HepG2 (cell line): ENCODE measurements around the gene EIF4G2. TPM values are rescaled to one million over a fixed set of nuclear protein-coding genes. Genes with fewer than 3 reads are reported as not detected.
A peak's percentile ranks its signal among the peaks of the same experiment; 100 is the strongest.

Experiments
- ELF4 ChIP-seq: sonication (generic); formaldehyde crosslinking; IDR thresholded peaks from 2 replicates; pipeline ENCODE4 v1.5.0; 2020; ENCODE audit warnings: missing genetic modification reagents, mild to moderate bottlenecking, moderate library complexity, borderline replicate concordance
- EP300 ChIP-seq, 3 experiments: sonication (generic) in 1 of 3; formaldehyde crosslinking in 1 of 3; IDR thresholded peaks; 2 replicates each; pipeline versions ENCODE4 v1.5.1 to v1.6.1; 2011 to 2020; ENCODE audit warnings: low read depth in 2 of 3, low read length in 2 of 3, borderline replicate concordance in 1 of 3, improper control_type of control experiment in 1 of 3, mild to moderate bottlenecking in 1 of 3, missing genetic modification reagents in 1 of 3, moderate library complexity in 1 of 3
- FOXO1 ChIP-seq: sonication (generic); formaldehyde crosslinking; IDR thresholded peaks from 2 replicates; pipeline ENCODE4 v1.4.0; 2020; ENCODE audit warnings: missing genetic modification reagents
- GATA4 ChIP-seq: sonication (generic); IDR thresholded peaks from 2 replicates; pipeline ENCODE4 v1.6.1; 2016; ENCODE audit warnings: antibody characterized with exemption, low read depth, borderline replicate concordance
- HCFC1 ChIP-seq: fragments of 150-350 bp; IDR thresholded peaks from 2 replicates; pipeline ENCODE4 v1.6.1; 2014; ENCODE audit warnings: low read depth, low read length
- HNRNPK ChIP-seq: fragments of 200-400 bp; formaldehyde crosslinking; IDR thresholded peaks from 2 replicates; pipeline ENCODE4 v1.6.1; 2018; ENCODE audit warnings: low read length, low read depth, moderate library complexity, mild to moderate bottlenecking; ENCODE audit not compliant: poor library complexity, severe bottlenecking
- KDM4B ChIP-seq: sonication (generic); formaldehyde crosslinking; IDR thresholded peaks from 2 replicates; pipeline ENCODE4 v1.4.0; 2020; ENCODE audit warnings: missing genetic modification reagents
- KLF6 ChIP-seq: IDR thresholded peaks from 2 replicates; pipeline ENCODE4 v1.8.0; 2016; ENCODE audit warnings: missing biosample characterization, missing genetic modification reagents
- MXD4 ChIP-seq: IDR thresholded peaks from 2 replicates; pipeline ENCODE4 v1.6.1; 2016; ENCODE audit warnings: mild to moderate bottlenecking, missing biosample characterization, missing genetic modification reagents
- NFE2L1 ChIP-seq: sonication (generic); formaldehyde crosslinking; IDR thresholded peaks from 2 replicates; pipeline ENCODE4 v1.4.0; 2020; ENCODE audit warnings: missing genetic modification reagents, mild to moderate bottlenecking, borderline replicate concordance
- NFKBIZ ChIP-seq: IDR thresholded peaks from 2 replicates; pipeline ENCODE4 v1.6.1; 2018; ENCODE audit warnings: missing genetic modification reagents, missing compliant biosample characterization
- PCBP1 ChIP-seq: fragments of 200-400 bp; formaldehyde crosslinking; IDR thresholded peaks from 2 replicates; pipeline ENCODE4 v1.6.1; 2017; ENCODE audit warnings: mild to moderate bottlenecking, low read depth, low read length, borderline replicate concordance
- PHF21A ChIP-seq: sonication (generic); formaldehyde crosslinking; IDR thresholded peaks from 2 replicates; pipeline ENCODE4 v1.5.0; 2020; ENCODE audit warnings: mild to moderate bottlenecking, missing genetic modification reagents
- RNF2 ChIP-seq: fragments of 450-650 bp; conservative IDR thresholded peaks from 2 replicates; pipeline ENCODE4 v1.6.1; 2016; ENCODE audit warnings: low read depth
- TBP ChIP-seq: sonication (generic); formaldehyde crosslinking; IDR thresholded peaks from 2 replicates; pipeline ENCODE4 v1.5.0; 2020; ENCODE audit warnings: missing genetic modification reagents
- TOPORS ChIP-seq: sonication (generic); formaldehyde crosslinking; IDR thresholded peaks from 2 replicates; pipeline ENCODE4 v1.8.0; 2023; ENCODE audit warnings: mild to moderate bottlenecking, missing genetic modification reagents
- U2AF1 ChIP-seq: fragments of 200-400 bp; formaldehyde crosslinking; optimal IDR thresholded peaks from 2 replicates; pipeline ENCODE3; 2017; ENCODE audit warnings: mild to moderate bottlenecking, low read depth, low read length
- ZNF17 ChIP-seq: sonication (generic); formaldehyde crosslinking; IDR thresholded peaks from 2 replicates; pipeline ENCODE4 v1.5.0; 2020; ENCODE audit warnings: mild to moderate bottlenecking, missing genetic modification reagents
- polyA plus RNA-seq, 8 experiments: library from polyadenylated mRNA; depleted of rRNA in 3 of 8; stranded (reverse) in 7 of 8; unstranded in 1 of 8; fragments of >200 nt; fragmentation: Illumina TruSeq in 4 of 8; extraction: Trizol in 4 of 8; gene quantifications; 2 replicates each; pipeline versions ENCODE4 v1.2.1 to v1.2.3, GENCODE V29; 2011 to 2016; ENCODE audit warnings: low read depth in 4 of 8, missing spikeins in 1 of 8, mixed read lengths in 1 of 8; ENCODE audit not compliant: insufficient read depth in 1 of 8
- total RNA-seq, 5 experiments: library from RNA; depleted of rRNA; stranded (reverse); fragments of >200 nt; fragmentation: Illumina TruSeq; extraction: Trizol; gene quantifications; 2 replicates each; pipeline ENCODE4 v1.2.3, GENCODE V29; 2016; ENCODE audit warnings: low read depth in 1 of 5
- TF ChIP-seq, protein P1 (sequence below): sonication (generic); formaldehyde crosslinking; IDR thresholded peaks from 2 replicates; pipeline ENCODE4 v1.4.0; 2020; ENCODE audit warnings: missing genetic modification reagents
- TF ChIP-seq, protein P2 (sequence below): sonication (generic); formaldehyde crosslinking; IDR thresholded peaks from 2 replicates; pipeline ENCODE4 v1.5.1; 2020; ENCODE audit warnings: missing genetic modification reagents, mild to moderate bottlenecking, borderline replicate concordance
- TF ChIP-seq, protein P3 (sequence below): fragments of 450-650 bp; IDR thresholded peaks from 2 replicates; pipeline ENCODE4 v1.6.1; 2017
- TF ChIP-seq, protein P4 (sequence below): sonication (generic); formaldehyde crosslinking; IDR thresholded peaks from 2 replicates; pipeline ENCODE4 v1.5.1; 2020; ENCODE audit warnings: mild to moderate bottlenecking, missing genetic modification reagents, borderline replicate concordance
- TF ChIP-seq, protein P5 (sequence below): sonication (generic); formaldehyde crosslinking; IDR thresholded peaks from 2 replicates; pipeline ENCODE4 v1.5.0; 2020; ENCODE audit warnings: missing genetic modification reagents

Gene EIF4G2
- total and polyA plus RNA-seq, 2 of the 13 experiments (the other 11 are each of a cell fraction or from before 2014, with no cell fraction given) = 362 to 546 TPM

DNA sequence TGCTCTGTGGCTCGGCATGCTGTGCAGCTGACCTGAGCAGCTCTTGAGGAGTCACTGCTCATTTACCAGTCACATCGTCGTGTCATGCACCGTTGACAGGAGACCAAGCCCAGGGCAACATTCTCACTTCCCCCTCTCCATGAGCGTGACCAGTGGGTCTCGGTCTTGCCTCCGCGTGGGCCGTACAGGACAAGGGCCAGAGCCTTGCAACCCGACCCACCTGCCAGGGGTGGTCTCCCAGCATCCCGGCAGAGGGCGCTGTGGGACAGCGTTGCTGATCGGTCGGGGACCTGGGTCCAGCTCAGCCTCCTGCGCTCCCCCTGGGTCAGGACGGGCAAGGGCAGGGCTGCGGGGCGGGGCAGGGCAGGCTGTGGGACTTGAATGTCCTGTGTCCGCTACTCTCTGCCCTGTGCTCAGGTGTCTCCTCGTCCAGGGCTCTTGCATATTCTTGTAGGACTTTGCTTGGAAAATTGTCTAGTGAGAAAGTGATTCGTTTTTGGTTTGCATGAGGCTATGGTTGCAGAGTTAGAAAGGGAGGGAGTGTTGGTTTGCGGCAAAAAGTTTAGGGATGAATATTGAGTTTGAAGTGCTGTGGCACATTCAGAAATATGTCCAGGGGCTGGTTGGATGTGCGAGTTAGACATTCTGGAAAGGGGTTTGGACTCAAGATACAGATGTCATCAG is 16.2 kb downstream of the EIF4G2 start (continued):
- TF ChIP-seq HNRNPK (no peak), MXD4 (CRISPR knock-in tag) (no peak), GATA4 (no peak), NFKBIZ (CRISPR knock-in tag) (no peak), KLF6 (CRISPR knock-in tag) (no peak), HCFC1 (no peak), RNF2 (no peak), KDM4B (CRISPR knock-in tag) (peak; percentile 30; the same call in 1 of the 2 replicates), PCBP1 (no peak), FOXO1 (peak; percentile 41), TOPORS (no peak), NFE2L1 (CRISPR knock-in tag) (no peak), EP300 (IDR thresholded peaks at IDR 0.05; ENCODE audit: low read depth in 2 of 2, low read length in 2 of 2) (no peak), EP300 (CRISPR knock-in tag; IDR thresholded peaks at IDR 0.05; ENCODE audit: borderline replicate concordance) (no peak), ZNF17 (CRISPR knock-in tag) (no peak), U2AF1 (no peak), TBP (CRISPR knock-in tag) (no peak), PHF21A (0 out of 2 replicates have a peak, but pooled peaks have one; percentile 31), ELF4 (CRISPR knock-in tag) (no peak)
- TF ChIP-seq, protein P1, sequence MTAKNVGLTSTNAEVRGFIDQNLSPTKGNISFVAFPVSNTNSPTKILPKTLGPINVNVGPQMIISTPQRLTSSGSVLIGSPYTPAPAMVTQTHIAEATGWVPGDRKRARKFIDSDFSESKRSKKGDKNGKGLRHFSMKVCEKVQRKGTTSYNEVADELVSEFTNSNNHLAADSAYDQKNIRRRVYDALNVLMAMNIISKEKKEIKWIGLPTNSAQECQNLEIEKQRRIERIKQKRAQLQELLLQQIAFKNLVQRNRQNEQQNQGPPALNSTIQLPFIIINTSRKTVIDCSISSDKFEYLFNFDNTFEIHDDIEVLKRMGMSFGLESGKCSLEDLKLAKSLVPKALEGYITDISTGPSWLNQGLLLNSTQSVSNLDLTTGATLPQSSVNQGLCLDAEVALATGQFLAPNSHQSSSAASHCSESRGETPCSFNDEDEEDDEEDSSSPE (CRISPR knock-in tag) = no peak
- TF ChIP-seq, protein P2, sequence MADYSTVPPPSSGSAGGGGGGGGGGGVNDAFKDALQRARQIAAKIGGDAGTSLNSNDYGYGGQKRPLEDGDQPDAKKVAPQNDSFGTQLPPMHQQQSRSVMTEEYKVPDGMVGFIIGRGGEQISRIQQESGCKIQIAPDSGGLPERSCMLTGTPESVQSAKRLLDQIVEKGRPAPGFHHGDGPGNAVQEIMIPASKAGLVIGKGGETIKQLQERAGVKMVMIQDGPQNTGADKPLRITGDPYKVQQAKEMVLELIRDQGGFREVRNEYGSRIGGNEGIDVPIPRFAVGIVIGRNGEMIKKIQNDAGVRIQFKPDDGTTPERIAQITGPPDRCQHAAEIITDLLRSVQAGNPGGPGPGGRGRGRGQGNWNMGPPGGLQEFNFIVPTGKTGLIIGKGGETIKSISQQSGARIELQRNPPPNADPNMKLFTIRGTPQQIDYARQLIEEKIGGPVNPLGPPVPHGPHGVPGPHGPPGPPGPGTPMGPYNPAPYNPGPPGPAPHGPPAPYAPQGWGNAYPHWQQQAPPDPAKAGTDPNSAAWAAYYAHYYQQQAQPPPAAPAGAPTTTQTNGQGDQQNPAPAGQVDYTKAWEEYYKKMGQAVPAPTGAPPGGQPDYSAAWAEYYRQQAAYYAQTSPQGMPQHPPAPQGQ = no peak
- TF ChIP-seq, protein P3, sequence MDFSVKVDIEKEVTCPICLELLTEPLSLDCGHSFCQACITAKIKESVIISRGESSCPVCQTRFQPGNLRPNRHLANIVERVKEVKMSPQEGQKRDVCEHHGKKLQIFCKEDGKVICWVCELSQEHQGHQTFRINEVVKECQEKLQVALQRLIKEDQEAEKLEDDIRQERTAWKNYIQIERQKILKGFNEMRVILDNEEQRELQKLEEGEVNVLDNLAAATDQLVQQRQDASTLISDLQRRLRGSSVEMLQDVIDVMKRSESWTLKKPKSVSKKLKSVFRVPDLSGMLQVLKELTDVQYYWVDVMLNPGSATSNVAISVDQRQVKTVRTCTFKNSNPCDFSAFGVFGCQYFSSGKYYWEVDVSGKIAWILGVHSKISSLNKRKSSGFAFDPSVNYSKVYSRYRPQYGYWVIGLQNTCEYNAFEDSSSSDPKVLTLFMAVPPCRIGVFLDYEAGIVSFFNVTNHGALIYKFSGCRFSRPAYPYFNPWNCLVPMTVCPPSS = no peak
- TF ChIP-seq, protein P4, sequence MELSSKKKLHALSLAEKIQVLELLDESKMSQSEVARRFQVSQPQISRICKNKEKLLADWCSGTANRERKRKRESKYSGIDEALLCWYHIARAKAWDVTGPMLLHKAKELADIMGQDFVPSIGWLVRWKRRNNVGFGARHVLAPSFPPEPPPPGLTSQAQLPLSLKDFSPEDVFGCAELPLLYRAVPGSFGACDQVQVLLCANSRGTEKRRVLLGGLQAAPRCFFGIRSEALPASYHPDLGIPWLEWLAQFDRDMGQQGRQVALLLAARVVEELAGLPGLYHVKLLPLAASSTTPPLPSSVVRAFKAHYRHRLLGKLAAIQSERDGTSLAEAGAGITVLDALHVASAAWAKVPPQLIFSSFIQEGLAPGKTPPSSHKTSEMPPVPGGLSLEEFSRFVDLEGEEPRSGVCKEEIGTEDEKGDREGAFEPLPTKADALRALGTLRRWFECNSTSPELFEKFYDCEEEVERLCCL (CRISPR knock-in tag) = no peak
- TF ChIP-seq, protein P5, sequence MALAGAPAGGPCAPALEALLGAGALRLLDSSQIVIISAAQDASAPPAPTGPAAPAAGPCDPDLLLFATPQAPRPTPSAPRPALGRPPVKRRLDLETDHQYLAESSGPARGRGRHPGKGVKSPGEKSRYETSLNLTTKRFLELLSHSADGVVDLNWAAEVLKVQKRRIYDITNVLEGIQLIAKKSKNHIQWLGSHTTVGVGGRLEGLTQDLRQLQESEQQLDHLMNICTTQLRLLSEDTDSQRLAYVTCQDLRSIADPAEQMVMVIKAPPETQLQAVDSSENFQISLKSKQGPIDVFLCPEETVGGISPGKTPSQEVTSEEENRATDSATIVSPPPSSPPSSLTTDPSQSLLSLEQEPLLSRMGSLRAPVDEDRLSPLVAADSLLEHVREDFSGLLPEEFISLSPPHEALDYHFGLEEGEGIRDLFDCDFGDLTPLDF = no peak
